HG03066 (cell line): ENCODE data around the gene SLC37A2.
"Not testable (repeated sequence)": the region's sequence is repeated elsewhere in the genome, so short reads cannot be mapped to it uniquely, and the experiment has no call there.

Source experiments
- ATAC-seq: cut with Tn5 transposase; IDR thresholded peaks from one replicate; pipeline ENCODE4 v1.9.1; 2021; ENCODE audit warnings: low read depth; ENCODE audit not compliant: unreplicated experiment

SLC37A2 gene

DNA sequence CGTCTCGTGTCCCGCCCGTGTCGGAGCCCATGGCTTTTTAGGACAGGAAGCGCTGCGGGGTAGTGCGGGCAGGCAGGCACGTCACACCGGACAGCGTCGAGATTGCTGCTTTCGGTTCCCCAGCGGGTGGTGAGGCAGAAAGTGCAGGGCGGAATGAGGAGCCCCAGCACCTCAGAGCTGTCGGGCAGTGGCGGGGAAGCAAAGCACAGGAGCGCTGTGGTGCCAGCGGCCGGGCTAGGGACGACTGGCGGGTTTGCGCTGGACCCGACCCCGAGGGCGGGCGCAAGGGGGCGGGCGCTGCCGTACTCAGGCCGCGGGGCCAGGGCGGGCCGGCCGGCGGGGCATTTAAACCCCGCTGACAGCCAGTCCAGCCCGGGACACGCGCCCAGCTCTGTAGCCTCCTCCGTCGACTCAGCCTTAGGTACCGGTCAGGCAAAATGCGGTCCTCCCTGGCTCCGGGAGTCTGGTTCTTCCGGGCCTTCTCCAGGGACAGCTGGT, at the start of gene SLC37A2:
TSS of gene SLC37A2 (plus strand) at position 375 of the 498 bp plus-strand sequence. CDS start at position 438, 63 bp downstream.
- ATAC-seq = peak; percentile 79

DNA sequence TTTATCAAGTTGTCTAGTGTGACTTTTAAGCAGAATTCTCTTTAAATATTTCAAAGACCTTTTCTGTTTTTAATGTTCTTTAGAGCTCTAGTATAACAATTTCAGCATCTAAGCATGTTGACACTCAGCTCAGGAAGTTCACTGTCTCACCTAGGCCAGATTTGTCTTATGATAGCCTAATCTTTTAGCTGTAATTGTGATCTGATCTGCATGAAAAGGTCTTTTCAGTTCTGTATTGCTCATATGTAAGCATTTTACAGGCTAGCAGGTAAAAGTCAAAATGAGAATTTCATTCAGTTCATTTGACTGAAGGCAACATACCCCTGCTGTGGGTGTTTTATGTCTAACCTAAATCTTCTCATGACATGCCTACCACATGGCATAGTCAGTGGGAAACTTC, 46.7 kb upstream of the SLC37A2 start:
- no peak for ATAC-seq

DNA sequence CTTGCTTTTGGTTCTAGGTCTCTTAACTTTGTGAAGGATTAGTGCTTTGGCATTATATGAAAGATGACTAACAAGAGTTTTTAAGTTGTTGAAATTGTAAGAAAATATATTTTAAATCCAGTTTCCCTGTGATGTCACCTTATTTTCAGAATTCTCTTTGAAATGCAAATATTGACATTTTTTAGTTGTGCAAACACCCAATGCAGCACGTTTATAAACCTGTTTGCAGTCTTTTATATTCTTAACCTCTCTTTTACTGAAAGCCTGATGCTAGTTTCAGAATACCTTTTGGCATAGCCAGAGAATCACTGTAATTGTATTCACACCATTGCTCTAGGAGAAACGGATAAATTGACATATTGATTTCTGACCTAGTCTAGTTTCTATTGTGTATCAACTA, 42.8 kb upstream of the SLC37A2 start:
- no peak for ATAC-seq

DNA sequence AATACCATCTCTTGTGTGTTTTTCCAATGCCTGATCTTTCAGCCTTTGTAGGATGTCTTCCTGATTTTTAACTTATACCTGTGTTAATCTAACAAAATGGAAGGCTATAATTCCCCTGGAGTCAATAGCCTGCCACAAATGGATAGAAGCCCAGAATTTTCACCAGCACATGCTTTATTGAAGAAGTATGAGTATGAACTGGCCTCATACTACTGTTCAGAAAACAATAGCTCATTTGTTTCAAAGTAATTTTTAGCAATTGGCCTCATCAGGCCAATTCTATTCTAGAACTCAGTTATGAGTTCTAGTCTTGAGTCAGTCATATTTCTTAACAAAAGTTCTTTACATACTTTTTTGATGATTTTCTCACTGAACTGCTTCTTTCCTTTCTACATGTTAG, 40.6 kb upstream of the SLC37A2 start:
- no peak for ATAC-seq

DNA sequence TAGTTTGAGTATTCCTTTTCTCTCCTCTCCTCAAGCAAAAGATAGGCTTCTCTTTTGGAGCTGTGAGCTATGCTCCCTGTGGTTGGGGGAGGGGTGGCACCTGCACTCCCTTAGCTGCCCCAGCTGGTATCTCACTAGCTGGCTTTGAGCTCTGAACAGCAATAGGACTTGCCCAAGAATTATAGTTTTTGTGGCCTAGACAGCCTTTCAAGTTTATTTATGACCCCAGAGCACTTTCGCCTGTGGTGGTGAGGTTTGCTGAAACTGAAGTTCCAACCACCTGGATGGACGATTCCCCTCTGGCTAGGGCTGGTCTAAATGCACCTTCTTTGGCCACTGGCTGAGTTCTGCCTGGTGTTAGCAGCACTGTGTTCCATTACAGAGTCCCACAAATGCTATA, 37.1 kb upstream of the SLC37A2 start:
- no peak for ATAC-seq

DNA sequence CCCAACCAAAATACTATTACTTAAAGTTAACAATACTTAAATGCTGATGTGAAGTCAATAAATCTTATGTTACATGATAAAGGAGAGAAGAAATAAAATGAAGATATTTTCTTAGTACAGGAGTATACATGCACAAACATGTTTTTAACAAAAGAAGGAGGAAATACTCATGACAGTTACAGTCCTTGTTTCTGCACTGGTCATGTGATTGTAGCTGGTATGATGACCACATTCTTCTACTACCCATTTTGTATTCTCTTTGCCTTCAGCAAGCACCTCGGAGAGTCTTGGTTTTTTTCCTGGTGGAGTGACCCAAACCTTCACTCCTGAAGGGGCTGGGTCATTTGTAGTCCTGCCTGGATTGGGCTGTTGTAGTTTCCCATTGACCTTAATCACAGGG, 33.7 kb upstream of the SLC37A2 start:
- ATAC-seq = not testable (repeated sequence)

DNA sequence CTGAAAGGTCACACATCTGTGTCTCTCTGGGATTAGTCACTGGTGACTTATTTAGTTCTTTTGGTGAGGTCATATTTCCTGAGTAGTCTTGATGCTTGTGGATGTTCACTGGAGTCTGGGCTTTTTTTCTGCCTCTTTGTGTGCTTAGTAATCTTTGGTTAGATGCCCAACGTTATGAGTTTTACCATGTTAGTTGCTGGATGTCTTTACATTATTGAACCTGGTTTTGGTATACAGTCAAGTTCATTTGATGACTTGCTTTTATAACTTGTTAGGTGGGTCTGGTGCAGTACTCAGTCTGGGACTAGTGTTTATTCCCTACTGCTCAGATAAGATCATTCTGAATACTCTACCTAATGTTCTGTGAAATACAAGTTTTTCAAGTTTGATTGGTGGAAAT, 26.2 kb upstream of the SLC37A2 start:
- no peak for ATAC-seq

DNA sequence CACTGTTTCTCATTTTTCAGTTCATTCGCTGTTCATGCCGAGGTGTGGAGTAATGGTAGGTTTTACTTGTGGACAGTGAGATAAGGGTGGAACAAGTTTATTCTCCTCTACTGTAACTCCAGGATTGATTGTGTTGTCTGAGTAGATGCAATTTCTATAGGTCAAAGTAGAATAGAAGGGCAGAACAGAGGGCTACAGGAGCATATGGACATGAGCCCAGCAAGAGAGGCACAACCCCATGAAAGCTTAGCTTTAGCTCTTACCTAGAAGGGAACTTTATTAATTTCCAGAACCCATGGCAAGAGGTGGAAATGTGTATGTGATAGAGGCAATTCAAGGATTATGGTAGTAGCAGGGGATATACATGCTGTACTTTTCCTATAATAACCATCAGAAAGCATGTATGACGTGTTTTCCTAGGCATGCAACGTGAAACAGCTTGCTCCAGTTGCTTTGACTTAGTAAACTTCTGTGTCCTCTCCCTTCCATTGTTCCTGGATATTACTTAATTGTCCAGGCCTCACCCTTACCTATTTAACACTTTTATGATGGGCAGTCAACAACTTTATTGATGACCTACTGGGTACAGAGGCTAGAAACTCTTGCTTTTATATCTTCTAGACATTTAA, 13.8 kb upstream of the SLC37A2 start:
- ATAC-seq = no peak

DNA sequence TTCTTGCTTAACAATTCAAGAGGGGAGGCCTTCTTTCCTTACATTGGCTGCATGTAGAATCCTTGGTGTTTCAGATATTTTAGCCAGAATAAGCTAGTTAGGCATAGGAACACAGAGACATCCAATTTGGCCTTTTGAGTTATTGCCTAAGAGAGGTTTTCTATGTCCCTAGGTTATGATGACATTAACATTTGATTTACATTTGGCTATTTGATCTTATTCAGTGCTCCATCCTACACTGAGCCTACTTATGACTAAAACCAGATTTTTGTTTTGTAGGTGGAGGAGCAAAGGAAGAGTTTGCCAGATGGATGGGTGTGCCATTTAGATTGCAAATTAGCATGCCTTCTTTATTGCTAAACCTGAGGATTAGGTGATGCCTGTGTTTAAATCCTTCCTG, 11.1 kb upstream of the SLC37A2 start:
- ATAC-seq = no peak

DNA sequence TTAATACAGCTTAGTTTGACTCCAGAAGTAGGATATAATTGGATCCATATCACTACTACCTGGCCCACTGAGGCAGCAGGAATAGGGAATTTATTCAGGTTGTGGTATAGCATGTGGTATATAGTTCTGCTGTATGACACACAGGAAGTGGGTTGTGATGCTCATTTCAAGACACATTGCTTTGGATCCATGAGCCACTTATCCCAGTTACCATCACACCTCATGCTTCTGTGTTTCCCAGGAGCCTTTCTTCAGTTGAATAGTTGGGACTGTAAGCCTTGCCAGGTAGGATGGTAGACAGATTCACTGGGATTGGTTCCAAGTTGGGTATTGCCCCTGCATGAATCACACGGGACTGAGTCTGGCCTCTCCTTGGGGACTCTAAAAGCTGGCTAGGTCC, 9.9 kb upstream of the SLC37A2 start:
- ATAC-seq = no peak

DNA sequence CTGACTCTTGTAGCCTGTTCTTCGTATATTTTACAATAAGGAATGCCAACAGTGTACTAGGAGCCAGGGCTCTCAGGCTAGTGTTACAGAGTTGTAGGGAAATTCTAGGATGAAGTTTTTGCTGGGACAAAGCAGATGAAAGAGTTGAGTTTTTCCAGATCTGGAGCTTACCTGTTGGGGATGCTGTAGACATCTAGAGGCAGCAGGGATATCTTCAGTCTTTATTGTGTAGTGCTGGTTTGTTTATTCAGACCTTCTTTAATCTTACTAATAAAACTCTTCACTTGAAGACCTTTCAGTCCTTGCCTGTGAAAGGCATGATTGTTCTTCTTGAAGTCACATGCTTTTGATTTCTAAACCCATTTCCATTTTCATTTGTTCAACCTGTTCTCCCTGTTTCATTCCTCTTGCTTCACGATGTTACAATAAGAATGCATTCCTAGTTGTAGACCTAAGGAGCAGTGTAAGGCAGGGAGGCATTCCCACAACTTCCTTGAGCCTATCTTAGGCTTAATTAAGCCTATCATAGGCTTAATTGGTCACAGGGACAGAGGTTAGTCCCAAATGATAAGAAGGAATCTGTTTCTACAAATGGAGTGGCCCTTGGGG, 7.9 kb upstream of the SLC37A2 start:
- ATAC-seq = no peak

DNA sequence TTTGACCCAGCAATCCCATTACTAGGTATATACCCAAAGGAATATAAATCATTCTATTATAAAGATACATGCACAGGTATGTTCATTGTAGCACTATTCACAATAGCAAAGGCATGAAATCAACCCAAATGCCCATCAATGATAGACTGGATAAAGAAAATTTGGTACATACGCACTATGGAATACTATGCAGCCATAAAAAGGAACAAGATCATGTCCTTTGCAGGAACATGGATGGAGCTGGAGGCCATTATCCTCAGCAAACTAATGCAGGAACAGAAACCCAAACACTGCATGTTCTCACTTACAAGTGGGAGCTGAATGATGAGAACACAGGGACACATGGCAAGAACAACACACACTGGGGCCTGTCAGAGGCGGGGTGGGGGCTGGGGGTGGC, 7.0 kb upstream of the SLC37A2 start:
- ATAC-seq = not testable (repeated sequence)

DNA sequence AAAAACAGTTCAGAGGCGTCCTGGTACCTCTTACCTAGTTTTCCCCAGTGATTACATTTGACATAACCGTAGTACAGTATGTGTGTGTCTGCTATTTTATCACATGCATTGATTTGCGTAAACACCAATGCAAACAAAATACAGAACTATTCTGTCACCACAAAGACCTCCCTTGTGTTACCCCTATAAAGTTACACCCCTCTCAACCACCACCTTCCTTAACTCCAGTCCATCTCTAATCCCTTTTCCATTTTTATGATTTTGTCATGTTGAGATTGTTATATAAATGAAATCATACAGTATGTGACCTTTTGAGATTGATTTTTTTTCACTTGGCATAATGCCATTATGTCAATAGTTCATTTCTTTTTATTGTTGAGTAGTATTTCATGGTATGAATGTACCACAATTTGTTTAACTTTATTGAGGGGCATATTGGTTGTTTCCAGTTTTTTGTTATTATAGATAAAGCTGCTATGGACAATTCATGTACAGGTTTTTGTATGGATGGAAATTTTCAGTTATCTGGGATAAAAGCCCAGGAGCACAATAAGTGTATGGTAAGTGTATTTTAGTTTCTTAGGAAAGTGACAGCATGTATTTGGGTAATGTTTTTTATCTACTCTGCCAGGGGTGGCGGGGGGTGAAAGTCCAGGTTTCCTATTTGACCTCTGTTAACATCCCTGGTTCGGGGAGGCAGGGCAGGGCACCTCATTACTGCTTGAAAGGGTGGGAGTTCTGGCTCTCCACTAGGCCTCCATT, 6.0 kb upstream of the SLC37A2 start:
- no peak for ATAC-seq

DNA sequence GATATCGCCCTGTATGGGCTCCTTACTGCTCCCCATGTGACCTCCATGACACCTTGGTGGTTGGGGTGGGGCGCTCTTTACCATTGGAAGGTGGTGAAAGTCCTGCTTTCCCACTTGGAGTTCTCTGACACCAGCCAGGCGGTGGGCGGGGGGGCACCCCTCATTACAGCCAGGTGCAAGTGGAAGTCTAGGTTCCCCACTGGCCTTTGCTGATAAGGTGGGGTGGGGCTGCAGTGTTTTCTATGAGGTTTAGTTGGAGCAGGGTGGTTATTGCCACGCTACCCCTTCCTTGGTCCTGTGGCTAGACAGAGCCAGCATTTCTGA, 5.5 kb upstream of the SLC37A2 start:
- no peak for ATAC-seq

DNA sequence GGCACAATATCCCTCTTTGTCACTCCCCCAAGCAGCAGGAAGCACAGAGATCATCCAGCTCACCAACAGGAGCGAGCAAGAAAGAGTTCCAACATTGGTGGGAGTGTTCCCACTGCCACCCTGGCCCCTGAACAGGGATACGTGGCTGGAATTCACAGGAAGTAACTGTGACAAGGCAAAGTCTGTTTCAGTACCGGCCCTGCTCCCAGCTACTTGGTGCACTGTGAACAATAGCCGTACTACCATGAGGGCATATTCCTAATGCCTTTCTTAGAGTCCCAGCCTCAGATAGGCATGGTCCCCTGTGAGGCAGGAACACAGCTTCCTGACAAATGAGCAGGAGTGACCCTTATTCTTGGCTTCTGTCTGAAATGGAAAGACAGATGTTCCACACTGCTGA, 1.8 kb upstream of the SLC37A2 start:
- ATAC-seq = no peak

DNA sequence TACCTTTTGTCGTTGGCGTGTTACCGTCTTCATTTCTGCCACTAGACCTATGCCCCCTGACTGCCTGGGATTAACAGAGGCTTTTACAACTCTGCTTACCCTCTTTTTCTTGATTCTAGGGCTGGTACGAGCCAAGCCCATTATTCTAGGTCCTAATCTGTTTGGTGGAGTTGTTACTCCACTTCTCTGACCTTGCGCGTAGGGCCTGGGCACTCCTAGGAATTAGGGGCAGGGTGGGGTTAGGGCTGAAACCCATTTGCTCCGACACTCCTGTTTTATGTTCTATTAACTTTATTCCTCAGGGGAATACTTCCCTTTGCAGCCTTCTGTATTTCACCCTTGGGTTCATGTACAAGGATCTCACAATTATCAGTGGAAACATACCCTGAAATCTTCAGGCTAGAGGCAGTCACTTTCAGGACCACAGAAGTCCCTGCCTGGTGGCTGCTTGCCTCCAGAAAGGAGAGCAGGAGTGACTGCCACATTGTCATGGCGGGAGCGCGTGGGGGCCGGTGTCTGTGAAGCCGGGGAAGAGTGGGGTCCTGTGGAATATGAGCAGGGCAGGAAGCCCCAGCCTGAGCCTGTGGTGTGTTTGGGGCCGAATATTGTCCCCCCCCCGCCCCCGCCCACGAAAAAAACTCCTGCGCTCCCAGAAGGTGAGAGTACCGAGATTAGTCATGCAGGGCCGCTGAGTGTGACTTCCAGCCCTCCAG, 731 bp upstream of the SLC37A2 start:
- ATAC-seq = peak; percentile 8

DNA sequence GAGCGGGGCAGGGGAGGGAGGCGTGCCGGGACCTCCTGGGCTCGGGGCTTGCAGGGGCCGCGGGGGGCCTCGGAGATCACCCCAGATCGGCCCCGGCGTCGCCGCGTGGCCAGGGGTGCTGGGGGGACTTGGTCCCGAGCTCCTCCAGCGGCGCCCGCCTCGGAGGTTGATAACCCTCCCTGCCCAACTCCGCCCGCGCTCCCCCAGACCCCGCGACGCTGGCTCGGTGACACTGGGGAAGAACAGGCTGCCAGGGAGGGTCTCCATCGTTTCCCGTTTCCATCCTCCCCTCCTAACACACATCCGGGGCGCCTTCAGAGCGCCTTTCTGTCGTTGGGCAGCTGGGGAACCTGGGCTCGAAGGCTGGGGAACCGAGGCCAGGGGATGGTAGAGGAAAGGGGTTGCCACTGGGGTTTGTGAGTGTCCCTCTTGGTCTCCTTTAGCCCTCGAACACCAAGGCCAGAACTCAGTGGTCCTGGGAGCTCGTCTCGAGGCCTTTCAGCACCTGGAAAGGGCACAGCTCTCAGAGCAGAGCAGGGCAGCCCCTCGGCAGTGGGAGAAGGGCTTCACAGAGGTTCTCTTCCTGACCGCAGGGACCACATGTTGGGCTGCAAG, 431 bp downstream of the SLC37A2 start:
- peak; percentile 25 for ATAC-seq

DNA sequence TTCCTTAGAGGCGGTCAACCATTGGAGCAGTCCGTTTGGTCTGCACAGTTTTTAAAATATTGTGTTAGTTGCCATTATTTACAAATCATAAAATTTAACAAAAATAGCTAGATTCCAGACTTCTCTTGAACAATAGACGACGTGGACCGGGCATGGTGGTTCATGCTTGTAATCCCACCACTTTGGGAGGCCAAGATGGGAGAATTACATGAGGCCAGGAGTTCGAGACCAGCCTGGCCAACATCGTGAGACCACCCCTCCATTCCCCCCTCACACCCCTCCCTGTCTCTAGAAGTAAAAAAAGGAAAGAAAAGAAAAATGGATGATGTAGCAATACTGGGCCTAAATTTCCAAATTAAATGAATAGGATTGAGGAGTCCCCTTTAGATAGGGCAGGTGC, 965 bp downstream of the SLC37A2 start:
- ATAC-seq = no peak

DNA sequence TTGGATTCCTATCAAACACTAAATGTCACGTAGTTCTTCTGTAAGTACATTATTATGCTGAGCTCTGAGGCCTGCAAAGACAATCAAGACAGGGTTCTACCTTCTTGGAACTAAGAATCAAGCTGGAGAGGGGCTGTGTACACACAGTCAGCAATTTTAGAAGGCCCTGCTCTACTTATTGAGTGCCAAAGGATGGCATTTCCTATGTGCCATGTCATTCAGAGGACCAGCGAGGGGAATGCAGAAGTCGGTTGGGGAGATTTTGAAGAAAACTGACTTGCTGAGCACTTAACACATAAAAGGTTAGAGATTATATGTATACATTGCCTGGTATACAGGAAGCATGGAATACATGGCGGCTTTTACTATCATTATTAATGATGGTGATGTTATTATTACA, 5.3 kb downstream of the SLC37A2 start:
- ATAC-seq = no peak

DNA sequence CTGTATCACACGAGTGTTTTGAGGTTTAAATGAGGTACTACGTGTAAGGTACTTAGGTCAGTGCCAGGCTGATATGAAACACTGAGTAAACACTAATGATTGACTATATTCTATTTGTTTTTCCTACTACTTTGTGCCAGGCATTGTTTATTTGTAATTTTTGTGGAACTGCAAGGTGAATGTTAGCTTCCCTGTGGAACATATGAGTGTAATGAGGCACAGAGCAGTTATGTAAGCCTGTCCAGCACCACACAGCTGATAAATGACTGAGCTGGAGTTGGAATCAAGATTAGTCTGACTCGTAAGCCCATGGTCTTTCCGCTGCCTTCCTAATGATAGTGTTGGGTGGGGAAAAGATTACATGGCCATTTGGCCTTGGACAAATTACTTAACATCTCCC, 5.9 kb downstream of the SLC37A2 start:
- ATAC-seq = no peak

DNA sequence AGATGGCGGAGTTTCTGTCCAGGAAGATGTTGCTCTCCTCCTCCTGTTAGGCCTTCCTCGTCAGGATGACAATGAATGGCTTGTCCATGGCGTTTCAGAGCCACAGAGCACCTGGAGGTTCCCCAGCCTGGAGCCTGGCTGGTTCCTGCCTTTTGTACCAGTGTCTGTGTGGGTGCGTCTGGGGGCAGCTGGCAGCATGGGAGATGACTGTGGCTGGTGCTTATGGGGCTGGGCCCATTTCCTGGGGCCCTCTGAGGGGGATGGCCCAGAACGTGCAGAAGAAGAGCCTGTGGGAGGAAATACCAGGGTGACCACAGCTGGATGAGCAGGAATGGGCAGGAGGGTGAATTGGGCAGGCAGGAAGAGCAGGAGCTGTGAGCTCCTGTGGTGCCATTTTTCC, 6.7 kb downstream of the SLC37A2 start:
- no peak for ATAC-seq
